Smooth muscle cell of the brain vasculature (primary cell): ENCODE measurements around the gene CFAP299.

Experiments
- DNase-seq: peaks from one replicate; pipeline ENCODE4 v3.0.0-alpha.2; 2012; ENCODE audit warnings: low read depth, low spot score

Gene CFAP299

GRCh38 chr4:80507077-80507476 lies 171.5 kb downstream of the CFAP299 start:
- no peak for DNase-seq

- no peak for DNase-seq
Measured at GRCh38 chr4:80507507-80507906, 172.0 kb downstream of the CFAP299 start.

DNA sequence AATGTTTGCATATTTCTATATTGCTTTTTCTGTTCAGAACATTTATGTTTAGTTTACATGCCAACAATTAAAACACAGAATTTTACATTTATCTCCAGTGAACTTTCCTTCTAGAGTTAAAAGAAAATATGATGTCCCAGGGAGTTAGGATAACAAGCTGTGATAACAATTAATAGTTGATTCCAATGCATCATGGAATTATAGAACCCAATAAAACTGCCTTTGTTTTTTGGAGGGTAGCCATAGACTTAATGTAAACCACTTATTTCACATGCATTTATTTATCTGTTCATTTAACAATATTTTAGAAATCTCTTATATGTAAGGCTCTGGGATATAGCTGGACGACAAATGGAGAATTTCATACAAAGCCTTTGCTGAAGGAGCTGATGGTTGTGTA lies 180.0 kb downstream of the CFAP299 start:
- DNase-seq, result no peak

GRCh38 chr4:80521438-80521837 lies 185.9 kb downstream of the CFAP299 start:
- DNase-seq, result no peak

GRCh38 chr4:80526697-80527096 lies 191.2 kb downstream of the CFAP299 start:
- no peak for DNase-seq

DNA sequence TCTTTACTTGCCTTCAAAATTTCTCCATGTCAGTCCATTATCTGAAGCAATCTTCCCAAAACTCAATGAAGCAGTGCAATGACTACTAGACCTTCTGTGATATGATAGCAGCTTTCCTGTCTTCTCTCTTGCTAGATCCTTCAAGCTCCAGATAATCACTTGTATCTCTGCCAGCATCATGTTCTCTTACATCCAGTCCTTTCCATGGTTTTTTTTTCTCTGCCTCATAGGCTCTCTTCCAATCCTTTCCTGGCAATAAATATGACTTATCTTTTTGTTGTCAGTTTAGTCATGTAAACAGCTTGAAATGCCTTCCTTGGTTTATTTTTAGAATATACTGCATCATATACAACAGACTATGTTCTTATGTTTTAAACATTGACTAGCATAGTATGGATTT lies 193.5 kb downstream of the CFAP299 start:
- DNase-seq, result no peak

- DNase-seq, result no peak
Measured at GRCh38 chr4:80532674-80533333, 197.3 kb downstream of the CFAP299 start.

- no peak for DNase-seq
Measured at GRCh38 chr4:80535551-80535950, 200.0 kb downstream of the CFAP299 start.

DNA sequence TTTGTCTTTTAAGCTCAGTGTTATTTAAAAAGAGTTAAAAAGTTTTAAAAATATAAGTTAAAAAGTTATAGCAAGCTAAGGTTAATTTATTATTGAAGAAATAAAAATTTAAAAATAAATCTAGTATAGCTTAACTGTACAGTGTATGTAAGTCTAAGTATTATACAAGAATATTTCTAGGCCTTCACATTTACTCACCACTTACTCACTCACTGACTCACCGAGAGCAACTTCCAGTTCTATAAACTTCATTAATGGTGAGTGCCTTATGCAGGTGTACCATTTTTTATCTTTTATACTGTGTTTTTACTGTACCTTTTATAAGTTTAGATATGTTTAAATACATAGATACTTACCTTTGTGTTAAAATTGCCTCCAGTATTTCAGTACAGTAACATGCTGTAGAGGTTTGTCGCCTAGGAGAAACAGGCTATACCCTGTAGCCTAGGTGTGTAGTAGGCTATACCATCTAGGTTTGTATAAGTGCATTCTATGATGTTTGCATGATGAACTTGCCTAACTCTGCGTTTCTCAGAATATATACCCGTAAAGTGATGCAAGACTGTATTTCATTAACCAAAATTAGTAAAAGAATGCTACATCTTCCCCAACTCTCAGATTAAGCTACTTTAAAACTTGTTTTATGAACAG lies 202.9 kb downstream of the CFAP299 start:
- DNase-seq, result no peak

DNA sequence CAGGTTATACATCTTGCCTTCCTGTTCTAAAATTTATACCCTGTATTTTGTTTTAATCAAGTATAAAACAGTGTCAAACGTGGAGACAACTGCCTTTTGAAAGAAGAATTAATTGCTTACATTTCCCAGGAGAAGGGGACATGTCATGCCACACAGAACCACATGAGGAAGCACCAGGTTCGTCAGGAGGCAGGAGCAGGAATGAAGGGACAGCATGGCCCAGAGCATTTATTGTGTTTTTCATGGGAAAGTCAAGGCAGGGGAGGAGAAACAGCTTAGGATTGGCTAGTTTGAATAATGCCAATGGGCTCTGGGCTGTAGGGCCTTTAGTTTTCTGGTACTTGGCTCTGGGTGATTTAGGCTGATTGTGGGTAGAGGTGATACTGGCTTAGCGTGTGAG lies 203.7 kb downstream of the CFAP299 start:
- DNase-seq, result no peak

GRCh38 chr4:80540349-80540748 lies 204.8 kb downstream of the CFAP299 start:
- no peak for DNase-seq

- no peak for DNase-seq
Measured at GRCh38 chr4:80540785-80541469, 205.4 kb downstream of the CFAP299 start.

DNA sequence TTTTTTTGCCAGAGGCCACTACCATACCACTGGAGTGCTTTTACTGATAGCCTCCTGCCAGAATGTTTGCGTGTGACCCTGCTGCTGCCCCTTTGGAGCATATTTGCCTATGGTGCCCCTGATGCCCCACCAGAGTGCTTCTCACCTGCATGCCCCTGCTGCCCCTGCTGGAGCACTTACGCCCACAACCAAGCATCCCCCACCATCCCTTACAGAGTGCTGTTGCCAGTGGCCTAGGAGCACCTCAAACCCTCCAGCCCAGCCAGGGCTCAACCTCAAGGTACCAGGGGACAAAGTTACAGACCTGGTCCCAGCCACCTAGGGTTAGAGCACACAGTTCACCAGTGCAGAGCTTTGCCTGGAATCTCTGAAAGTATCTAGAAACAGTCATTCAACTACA lies 207.2 kb downstream of the CFAP299 start:
- DNase-seq, result no peak

DNA sequence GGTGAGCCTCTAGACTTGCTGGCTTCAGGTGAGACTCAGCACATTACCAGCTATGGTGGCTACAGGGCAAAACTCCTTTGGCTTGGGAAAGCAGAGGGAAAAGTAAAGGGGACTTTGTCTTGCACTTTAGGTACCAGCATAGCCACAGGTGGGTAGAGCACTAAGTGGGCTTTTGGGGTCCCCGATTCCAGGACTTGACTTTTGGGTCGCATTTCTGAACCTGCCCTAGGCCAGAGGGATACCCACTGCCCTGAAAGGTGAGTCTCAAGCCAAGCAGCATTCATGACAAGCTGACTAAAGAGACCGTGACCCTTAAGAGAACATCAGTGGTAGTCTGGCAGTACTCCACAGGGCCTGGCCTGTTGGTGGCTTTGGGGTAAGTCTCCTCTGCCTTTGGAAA lies 224.8 kb downstream of the CFAP299 start:
- DNase-seq, result no peak

GRCh38 chr4:80566203-80566872 lies 230.8 kb downstream of the CFAP299 start:
- no peak for DNase-seq

- no peak for DNase-seq
Measured at GRCh38 chr4:80568891-80569290, 233.4 kb downstream of the CFAP299 start.

DNA sequence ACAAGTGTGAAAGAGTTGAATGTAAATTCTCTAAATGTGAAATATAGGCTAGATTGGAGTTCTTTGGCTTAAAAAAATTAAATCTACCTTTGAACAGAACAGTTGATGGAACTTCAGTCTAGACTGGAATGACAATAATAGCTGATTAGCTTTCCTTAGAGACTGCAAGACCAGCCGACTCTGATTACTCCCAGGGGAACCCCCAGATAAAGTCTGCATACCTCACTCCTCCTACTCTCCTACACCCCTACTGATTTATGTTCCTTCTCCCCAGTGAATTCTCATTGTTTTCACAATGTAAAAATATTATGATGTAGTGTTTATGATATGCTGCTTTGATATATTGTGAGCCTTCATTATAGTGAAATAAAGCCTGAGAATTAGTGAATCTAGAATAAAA lies 241.3 kb downstream of the CFAP299 start:
- no peak for DNase-seq

DNA sequence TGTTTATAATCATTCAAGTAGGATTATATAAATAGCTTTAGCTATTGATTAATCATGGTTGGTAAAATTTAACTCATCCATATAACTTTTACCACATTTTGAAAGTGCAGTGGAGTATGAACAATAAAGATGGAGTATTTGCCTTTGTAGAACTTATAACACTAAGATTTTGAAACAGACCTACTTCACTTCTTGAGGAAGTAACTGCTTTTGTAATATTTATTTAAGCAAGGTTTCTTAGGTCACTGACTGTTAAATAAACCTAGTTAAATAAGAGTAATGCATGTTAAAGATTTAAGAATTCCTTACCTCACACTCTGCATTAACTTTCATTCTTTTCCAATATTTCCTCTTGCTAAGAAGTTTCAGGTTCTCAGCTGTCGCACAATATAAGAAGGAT lies 242.5 kb downstream of the CFAP299 start:
- DNase-seq, result no peak

GRCh38 chr4:80585542-80585941 lies 250.0 kb downstream of the CFAP299 start:
- DNase-seq, result no peak

DNA sequence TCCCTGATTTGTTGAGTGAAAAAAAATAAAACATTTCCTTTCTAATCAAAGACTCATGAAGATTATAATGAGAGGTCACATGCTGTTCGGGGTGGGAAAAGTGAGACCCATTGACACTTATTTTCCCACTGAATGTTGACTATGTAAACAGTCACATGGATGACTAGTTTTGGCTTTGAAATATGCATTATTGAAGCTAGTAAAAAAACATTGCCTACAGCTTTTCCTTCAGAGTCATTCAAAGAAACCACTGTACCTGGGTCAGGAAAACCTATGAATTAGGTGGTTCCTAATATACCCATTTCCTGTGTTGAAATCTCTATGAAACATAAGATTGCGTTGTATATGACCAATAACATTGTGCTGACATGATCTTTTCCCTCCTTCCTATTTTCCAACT lies 251.2 kb downstream of the CFAP299 start:
- no peak for DNase-seq

DNA sequence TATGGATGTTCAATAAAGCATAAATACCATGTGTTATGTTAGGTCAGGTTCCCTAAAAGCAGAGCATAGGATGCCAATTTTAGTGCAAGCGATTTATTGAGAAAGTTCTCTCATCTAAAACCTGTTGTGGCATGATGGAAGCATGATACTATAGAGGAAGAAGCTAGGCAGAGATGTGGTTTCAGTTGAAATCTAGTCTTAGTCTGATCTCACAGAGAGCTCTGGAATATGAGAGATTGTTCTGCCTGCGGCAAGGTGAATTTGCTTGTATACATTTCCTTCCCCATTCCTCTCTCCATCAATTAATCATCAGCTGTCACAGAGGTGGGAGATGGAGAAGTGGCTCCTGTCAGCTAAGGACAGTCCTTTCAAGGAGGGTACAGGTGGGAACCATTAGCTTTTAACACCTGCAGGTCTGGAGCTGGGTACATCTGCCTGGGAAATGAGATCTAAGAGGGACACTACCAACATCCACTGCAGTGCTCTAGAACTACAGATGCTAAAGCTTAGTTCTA lies 252.4 kb downstream of the CFAP299 start:
- no peak for DNase-seq

GRCh38 chr4:80592950-80593349 lies 257.4 kb downstream of the CFAP299 start:
- DNase-seq, result no peak
